Lung (tissue), 12 donors: ENCODE data around the gene TLE2. TPM values are rescaled to one million over a fixed set of nuclear protein-coding genes. Genes with fewer than 3 reads are reported as not detected.
A peak's percentile ranks its signal among the peaks of the same experiment; 100 is the strongest.

ENCODE experiments used
- ATAC-seq: fragments of 200-7000 bp; cut with Tn5 transposase; one replicate; pipeline ENCODE4 v1.9.1; 2020; ENCODE audit warnings: moderate number of reproducible peaks; ENCODE audit not compliant: insufficient read depth, low FRiP score
- DNase-seq, 3 donors: peaks; one replicate each; pipeline ENCODE4 v3.0.0-alpha.2; 2013 to 2017
- H3K27ac ChIP-seq, 2 donors: one replicate each; pipeline ENCODE4 v1.5.1; 2013; ENCODE audit warnings: mild to moderate bottlenecking in 2 of 2, moderate library complexity in 2 of 2, control low read depth in 1 of 2, inconsistent platforms in 1 of 2, low read depth in 1 of 2, low read length in 1 of 2
- H3K27me3 ChIP-seq, 3 donors: one replicate each; pipeline ENCODE4 v1.5.1; 2013; ENCODE audit warnings: low read length in 2 of 3; ENCODE audit not compliant: control insufficient read depth in 3 of 3, insufficient read depth in 3 of 3
- H3K36me3 ChIP-seq, 4 donors: one replicate each; pipeline ENCODE4 v1.5.1; 2013; ENCODE audit warnings: low read length in 4 of 4, mild to moderate bottlenecking in 1 of 4, moderate library complexity in 1 of 4; ENCODE audit not compliant: control insufficient read depth in 4 of 4, insufficient read depth in 4 of 4
- H3K4me1 ChIP-seq, 5 donors: one replicate each; pipeline ENCODE4 v1.5.1; 2013; ENCODE audit warnings: low read length in 5 of 5, mild to moderate bottlenecking in 2 of 5, moderate library complexity in 1 of 5; ENCODE audit not compliant: control insufficient read depth in 5 of 5, insufficient read depth in 5 of 5
- H3K4me3 ChIP-seq: one replicate; pipeline ENCODE4 v1.5.1; 2013; ENCODE audit warnings: mild to moderate bottlenecking, control low read depth, moderate library complexity
- H3K9ac ChIP-seq, 2 donors: one replicate each; pipeline ENCODE4 v1.5.1; 2013; ENCODE audit warnings: low read length in 2 of 2, control low read depth in 1 of 2; ENCODE audit not compliant: insufficient read depth in 1 of 2
- H3K9me3 ChIP-seq, 4 donors: one replicate each; pipeline ENCODE4 v1.5.1; 2013; ENCODE audit warnings: low read length in 3 of 4, mild to moderate bottlenecking in 1 of 4, moderate library complexity in 1 of 4; ENCODE audit not compliant: control insufficient read depth in 4 of 4, insufficient read depth in 3 of 4
- CTCF ChIP-seq: IDR thresholded peaks from 2 replicates; pipeline ENCODE4 v1.5.1; 2012; ENCODE audit warnings: mild to moderate bottlenecking; ENCODE audit errors: control extremely low read depth, extremely low read depth
- WGBS, 2 donors: extraction: QIAGEN DNeasy Blood & Tissue Kit; methylation state at CpG; one replicate each; pipeline ENCODE4 v1.1.7; 2013; 5-methylcytosine and 5-hydroxymethylcytosine counted together
- polyA plus RNA-seq, 2 donors: library from polyadenylated mRNA; stranded (reverse); fragments of 200-250 nt; gene quantifications; one replicate each; pipeline ENCODE4 v1.2.1, GENCODE V29; 2013
- total RNA-seq, 2 donors: library from RNA; depleted of rRNA in 1 of 2; stranded (reverse); fragments of >200 nt in 1 of 2; gene quantifications; one replicate each; pipeline ENCODE4 v1.2.1, GENCODE V29; 2014 to 2021
- donor health status: control.
- donor health status: control.
- donor health status: Bipolar disorder and iron deficiency.
- donor health status: healthy.
- donor health status: DM: yes; HTN: yes; CAD: no.

Gene TLE2
- total and polyA plus RNA-seq, 4 donors, result 30.8 to 47.1 (median 39.2) TPM

- H3K27me3 ChIP-seq, result no peaks in the 10 kb centered on the region
- H3K4me1 ChIP-seq, result peaks cover 0 to 38% (median 16%) of the 10 kb centered on the region in 5 donors
- no peak for TF ChIP-seq CTCF
- H3K36me3 ChIP-seq, result no peaks in the 10 kb centered on the region
- H3K27ac ChIP-seq, result no peak overlapping the region
- peak overlapping the region in 1 of 2 donors; percentile 42 for H3K9ac ChIP-seq
- no peaks in the 10 kb centered on the region for H3K9me3 ChIP-seq
- ATAC-seq (no peak), DNase-seq (peak; percentile 89 to 91 (median 90))
- no peak overlapping the region for H3K4me3 ChIP-seq
- WGBS, 2 donors, result 44 to 48% methylated on average over 20 of the region's 20 CpGs
Observed at GRCh38 chr19:2986951-2987524, 42.0 kb downstream of the TLE2 start.

DNA sequence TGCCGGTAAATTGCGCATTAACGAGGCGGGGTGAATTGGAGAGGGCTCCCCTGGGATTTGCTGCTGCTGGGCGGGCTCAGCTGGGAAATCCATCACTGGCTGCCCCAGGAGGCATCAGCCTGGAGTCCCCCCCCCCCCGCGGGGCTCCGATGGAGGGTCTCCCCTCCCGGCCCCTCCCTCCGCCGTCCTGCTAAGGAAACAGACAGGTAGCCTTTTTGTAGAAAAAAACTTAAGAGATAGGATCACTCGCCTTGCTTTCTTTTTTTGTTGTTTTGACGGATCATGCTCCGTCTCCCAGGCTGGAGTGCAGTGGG is 44.9 kb downstream of the TLE2 start:
- no peak overlapping the region for H3K9ac ChIP-seq
- WGBS, 2 donors, result 3 to 4% methylated on average over 14 of the region's 14 CpGs
- peak overlapping the region in 1 of 2 donors; percentile 92 for H3K27ac ChIP-seq
- DNase-seq (no peak), ATAC-seq (no peak)
- no peaks in the 10 kb centered on the region for H3K27me3 ChIP-seq
- no peaks in the 10 kb centered on the region for H3K36me3 ChIP-seq
- TF ChIP-seq CTCF, result no peak
- H3K4me3 ChIP-seq, result peak overlapping the region; percentile 8
- H3K4me1 ChIP-seq, result peaks cover 0 to 38% (median 16%) of the 10 kb centered on the region in 5 donors
- no peaks in the 10 kb centered on the region for H3K9me3 ChIP-seq

DNA sequence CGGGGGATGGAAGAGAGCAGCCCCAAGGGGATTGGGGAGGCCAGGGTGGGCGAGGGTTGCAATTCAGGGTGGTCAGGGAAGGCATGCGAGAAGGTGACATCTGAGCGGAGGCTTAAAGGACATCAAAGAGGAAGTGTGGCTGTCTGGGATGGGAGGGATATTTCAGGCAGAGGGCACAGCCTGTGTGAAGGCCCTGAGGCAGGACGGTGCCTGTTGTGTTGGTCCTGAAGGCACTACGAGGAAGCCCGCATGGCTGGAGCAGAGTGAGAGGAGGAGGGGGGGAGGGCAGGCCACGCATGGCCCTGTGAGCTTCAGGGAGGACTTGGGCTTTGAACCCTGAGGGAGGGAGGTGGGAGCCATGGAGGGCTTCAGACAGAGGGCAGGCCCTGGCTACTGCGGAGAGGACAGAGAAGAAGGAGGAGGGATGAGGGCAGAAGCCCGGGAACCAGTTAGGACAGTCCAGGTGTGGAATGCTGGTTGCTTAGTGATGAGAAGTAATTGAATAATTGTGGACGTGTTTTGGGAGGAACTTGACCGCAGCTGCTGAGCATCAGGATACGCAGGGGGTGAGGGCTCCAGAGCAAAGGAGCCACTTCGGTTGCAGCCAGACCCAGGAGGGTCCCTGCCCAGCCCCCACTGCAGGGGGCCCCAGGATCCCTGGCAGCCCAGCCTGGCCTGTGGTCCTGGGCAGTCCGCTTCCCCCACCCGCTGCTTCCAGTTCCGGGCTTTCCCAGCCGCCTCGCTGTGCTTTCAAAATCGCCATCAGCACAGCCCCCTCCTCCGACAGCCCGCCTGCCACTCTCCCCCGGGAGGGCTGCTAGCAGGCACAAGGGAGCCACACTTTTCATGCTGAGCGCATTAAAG is 45.5 kb downstream of the TLE2 start:
- Histone ChIP-seq H3K4me1 (peaks cover 0 to 39% (median 16%) of the 10 kb centered on the region in 5 donors), H3K36me3 (no peaks in the 10 kb centered on the region), H3K27ac (peak overlapping the region; percentile 26 to 92), H3K4me3 (peak overlapping the region; percentile 8), H3K27me3 (no peaks in the 10 kb centered on the region), H3K9me3 (no peaks in the 10 kb centered on the region), H3K9ac (no peak overlapping the region)
- DNase-seq, result peak; percentile 92 to 95 (median 94)
- no peak for TF ChIP-seq CTCF
- 12 to 15% methylated on average over 24 of the region's 24 CpGs for WGBS, 2 donors
- peak; percentile 34 for ATAC-seq
